Chondrocyte (in vitro differentiated cells): ENCODE results near the gene LRRK1. TPM values are rescaled to one million over a fixed set of nuclear protein-coding genes. Genes with fewer than 3 reads are reported as not detected.

Experiments
- DNase-seq: peaks from one replicate; pipeline ENCODE4 v3.0.0; 2021; ENCODE audit warnings: mixed read lengths, low spot score
- H3K27ac Mint-ChIP-seq: one replicate; pipeline ENCODE4 v1.8.0; 2021; ENCODE audit warnings: mild to moderate bottlenecking, moderate library complexity, mixed read lengths; ENCODE audit not compliant: unreplicated experiment
- H3K27me3 Mint-ChIP-seq: 2 replicates; pipeline ENCODE4 v1.8.0; 2021; ENCODE audit warnings: low read depth, mixed read lengths
- H3K36me3 Mint-ChIP-seq: 2 replicates; pipeline ENCODE4 v1.8.0; 2021; ENCODE audit warnings: low read depth, mixed read lengths
- H3K4me1 Mint-ChIP-seq: 2 replicates; pipeline ENCODE4 v1.8.0; 2021; ENCODE audit warnings: low read depth, mild to moderate bottlenecking, mixed read lengths
- H3K4me3 Mint-ChIP-seq: one replicate; pipeline ENCODE4 v1.8.0; 2021; ENCODE audit warnings: mild to moderate bottlenecking, moderate library complexity, mixed read lengths; ENCODE audit not compliant: unreplicated experiment
- H3K9me3 Mint-ChIP-seq: 2 replicates; pipeline ENCODE4 v1.8.0; 2021; ENCODE audit warnings: low read depth, mixed read lengths
- total RNA-seq: library from RNA; stranded (reverse); gene quantifications from 3 replicates; pipeline ENCODE4 v1.2.1, GENCODE V29; 2021
- TF ChIP-seq, protein P1 (sequence below): fragments of 200-600 bp; sonication (generic); IDR thresholded peaks from 2 replicates; pipeline ENCODE4 v1.5.0; 2021; ENCODE audit warnings: antibody characterized with exemption, mild to moderate bottlenecking, moderate library complexity

LRRK1 gene
- total RNA-seq, 1 donor from 2014 or later = 10.1 TPM

DNA sequence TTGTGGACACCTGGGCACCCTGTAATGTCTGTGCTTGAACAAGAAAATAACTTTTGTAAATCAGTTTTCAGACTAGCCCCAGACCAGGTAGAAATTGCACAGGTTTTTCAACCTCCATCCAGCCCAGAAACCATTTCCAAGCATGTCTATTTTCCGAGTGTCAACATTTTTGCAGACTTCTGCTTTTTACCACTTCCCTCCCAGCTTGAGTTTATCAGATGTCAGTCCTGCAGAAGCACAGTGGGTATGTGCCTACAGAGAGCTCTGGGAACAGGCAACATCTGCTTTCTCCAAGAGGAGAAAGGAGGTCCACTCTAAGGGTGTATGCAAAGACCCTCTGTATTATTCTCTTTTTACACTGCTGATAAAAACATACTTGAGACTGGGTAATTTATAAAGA is 83.9 kb downstream of the LRRK1 start:
- Mint-ChIP-seq H3K27ac (no peak overlapping the region), H3K27me3 (no peaks in the 10 kb centered on the region), H3K9me3 (peaks cover 9% of the 10 kb centered on the region), H3K4me1 (peaks cover 16% of the 10 kb centered on the region), H3K4me3 (no peak overlapping the region), H3K36me3 (peaks cover 4% of the 10 kb centered on the region)
- no peak for DNase-seq
- TF ChIP-seq, protein P1, sequence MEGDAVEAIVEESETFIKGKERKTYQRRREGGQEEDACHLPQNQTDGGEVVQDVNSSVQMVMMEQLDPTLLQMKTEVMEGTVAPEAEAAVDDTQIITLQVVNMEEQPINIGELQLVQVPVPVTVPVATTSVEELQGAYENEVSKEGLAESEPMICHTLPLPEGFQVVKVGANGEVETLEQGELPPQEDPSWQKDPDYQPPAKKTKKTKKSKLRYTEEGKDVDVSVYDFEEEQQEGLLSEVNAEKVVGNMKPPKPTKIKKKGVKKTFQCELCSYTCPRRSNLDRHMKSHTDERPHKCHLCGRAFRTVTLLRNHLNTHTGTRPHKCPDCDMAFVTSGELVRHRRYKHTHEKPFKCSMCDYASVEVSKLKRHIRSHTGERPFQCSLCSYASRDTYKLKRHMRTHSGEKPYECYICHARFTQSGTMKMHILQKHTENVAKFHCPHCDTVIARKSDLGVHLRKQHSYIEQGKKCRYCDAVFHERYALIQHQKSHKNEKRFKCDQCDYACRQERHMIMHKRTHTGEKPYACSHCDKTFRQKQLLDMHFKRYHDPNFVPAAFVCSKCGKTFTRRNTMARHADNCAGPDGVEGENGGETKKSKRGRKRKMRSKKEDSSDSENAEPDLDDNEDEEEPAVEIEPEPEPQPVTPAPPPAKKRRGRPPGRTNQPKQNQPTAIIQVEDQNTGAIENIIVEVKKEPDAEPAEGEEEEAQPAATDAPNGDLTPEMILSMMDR = no peak

DNA sequence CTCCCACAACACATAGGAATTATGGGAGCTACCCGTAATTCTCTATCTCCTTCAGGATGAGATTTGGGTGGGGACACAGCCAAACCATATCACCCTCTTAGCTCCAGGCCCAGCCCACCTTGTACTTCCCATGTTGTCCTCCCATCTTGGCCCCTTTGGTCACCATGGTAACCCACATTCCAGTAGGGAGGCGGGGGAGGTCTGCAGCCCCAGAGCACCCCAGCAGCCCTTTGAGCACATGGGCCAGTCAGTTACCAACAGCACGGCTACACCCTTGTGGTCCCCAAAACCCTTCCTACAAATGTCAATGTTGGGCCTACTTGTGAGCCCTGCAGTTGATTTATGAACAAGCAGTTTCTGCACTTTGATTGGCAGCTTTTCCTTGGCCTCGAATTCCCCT is 84.5 kb downstream of the LRRK1 start:
- H3K27me3 Mint-ChIP-seq = no peaks in the 10 kb centered on the region
- peaks cover 9% of the 10 kb centered on the region for H3K9me3 Mint-ChIP-seq
- H3K27ac Mint-ChIP-seq = no peak overlapping the region
- peaks cover 4% of the 10 kb centered on the region for H3K36me3 Mint-ChIP-seq
- TF ChIP-seq, protein P1 = no peak
- no peak for DNase-seq
- peaks cover 22% of the 10 kb centered on the region for H3K4me1 Mint-ChIP-seq
- no peak overlapping the region for H3K4me3 Mint-ChIP-seq

DNA sequence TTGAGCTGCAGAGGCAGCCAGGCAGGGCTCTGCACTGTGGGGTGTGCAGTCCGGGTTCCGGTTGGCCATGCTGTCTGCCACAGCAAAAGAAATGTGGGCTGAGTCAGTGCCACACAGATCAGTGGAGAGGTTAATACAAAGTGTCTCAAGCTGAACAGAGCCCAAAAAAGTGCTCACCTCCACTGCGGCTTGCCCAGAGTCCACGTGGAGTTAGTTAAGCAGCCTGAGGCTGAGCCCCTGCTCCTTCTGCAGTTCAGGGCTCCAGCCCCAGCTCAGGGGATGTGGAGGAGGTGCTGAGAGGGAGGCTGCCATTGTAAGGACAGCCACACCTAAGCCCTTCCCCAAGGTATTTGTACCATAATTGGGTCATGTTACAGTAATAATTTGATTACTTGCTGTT is 85.3 kb downstream of the LRRK1 start:
- Mint-ChIP-seq H3K27ac (no peak overlapping the region), H3K4me1 (peaks cover 22% of the 10 kb centered on the region), H3K27me3 (no peaks in the 10 kb centered on the region), H3K36me3 (peaks cover 4% of the 10 kb centered on the region), H3K4me3 (no peak overlapping the region), H3K9me3 (peaks cover 9% of the 10 kb centered on the region)
- DNase-seq = no peak
- TF ChIP-seq, protein P1 = no peak

DNA sequence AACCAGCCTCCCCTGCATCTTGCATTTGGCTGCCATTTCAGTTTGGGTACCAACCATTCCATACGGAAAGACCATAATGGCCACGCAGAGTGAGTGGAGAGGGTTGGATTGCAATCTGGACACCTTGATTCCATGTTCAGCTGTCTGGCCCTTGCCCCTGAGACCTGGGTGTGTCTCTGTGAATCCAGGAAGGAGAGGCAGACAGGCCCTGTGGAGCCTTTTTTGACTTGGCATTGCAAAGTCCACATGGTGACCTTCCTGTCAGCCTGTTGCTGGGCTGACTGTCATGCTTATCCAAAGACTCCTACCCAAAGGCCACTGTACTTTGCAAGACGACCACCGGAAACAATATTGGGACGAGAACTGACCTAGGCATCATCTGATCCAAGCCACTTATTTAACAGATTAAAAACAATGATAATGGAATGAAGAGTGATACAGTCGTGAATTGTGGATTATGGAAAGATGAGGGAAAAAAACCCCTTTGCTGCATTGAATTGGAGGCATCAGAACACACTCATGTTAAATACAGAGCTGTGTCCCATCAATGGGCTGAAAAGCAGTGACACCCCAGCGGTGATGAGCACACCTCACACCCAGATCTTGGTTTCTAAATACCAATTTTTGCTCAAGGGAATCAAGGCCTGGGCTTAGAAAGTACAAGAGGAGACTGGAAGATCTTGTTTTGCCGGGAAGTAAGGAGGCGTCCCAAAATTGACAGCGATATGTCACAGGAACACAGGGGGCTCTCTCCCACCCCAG is 86.0 kb downstream of the LRRK1 start:
- TF ChIP-seq, protein P1 = no peak
- Mint-ChIP-seq H3K27me3 (no peaks in the 10 kb centered on the region), H3K4me1 (peaks cover 22% of the 10 kb centered on the region), H3K9me3 (peaks cover 9% of the 10 kb centered on the region), H3K4me3 (no peak overlapping the region), H3K27ac (no peak overlapping the region), H3K36me3 (peaks cover 4% of the 10 kb centered on the region)
- no peak for DNase-seq

DNA sequence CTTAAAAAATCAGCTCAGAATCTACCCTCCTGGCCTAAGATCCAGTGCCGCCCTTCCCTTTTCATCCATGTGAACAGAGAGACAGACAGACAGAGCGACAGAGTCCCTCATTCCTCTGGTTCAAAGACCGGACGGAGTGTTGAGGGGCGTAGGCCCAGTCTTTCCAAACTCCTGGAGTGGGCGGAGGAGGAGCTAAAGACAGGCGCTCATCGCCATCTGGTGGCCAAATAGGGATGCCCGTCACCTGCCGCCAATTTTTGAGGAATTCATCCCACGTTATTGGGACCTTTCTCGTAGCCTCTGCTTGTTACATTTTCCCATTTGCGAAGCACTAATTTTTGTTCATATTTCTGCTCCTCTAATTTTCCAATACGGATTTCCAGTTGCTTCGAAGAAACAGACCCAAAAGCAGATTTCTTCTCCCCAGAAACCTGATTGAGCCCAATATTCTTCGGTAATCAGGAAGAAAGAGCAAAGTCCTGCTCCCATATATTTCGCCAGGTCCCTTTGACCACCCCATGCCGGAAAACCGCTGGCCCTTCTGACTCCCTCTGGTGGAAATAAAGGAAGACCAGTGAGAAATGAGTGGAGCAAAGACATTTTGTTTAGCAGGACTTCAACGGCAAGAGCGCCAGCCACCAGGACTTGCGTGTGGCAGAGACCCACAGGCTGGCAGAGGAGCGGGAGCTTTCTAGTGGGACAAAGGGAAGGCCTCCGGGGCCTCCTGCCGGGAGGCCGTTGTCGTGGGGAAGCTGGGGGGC is 88.0 kb downstream of the LRRK1 start:
- Mint-ChIP-seq H3K4me1 (peaks cover 22% of the 10 kb centered on the region), H3K27me3 (no peaks in the 10 kb centered on the region), H3K4me3 (peak overlapping the region; percentile 83), H3K27ac (no peak overlapping the region), H3K36me3 (peaks cover 4% of the 10 kb centered on the region), H3K9me3 (peaks cover 9% of the 10 kb centered on the region)
- DNase-seq = no peak
- TF ChIP-seq, protein P1 = peak; percentile 97
